Esophagus squamous epithelium (tissue), 5 donors: Measurements from ENCODE around the gene RTN4RL1. TPM values are rescaled to one million over a fixed set of nuclear protein-coding genes. Genes with fewer than 3 reads are reported as not detected.

Experiments
- DNase-seq: peaks from one replicate; lab custom pipeline; 2025; lab: John Stamatoyannopoulos, UW
- H3K27ac ChIP-seq, 4 donors: fragments of 200-600 bp; sonication (generic); one replicate each; pipeline ENCODE4 v1.5.1; 2016 to 2019; ENCODE audit warnings: mild to moderate bottlenecking in 1 of 4
- H3K27me3 ChIP-seq, 4 donors: fragments of 200-600 bp; sonication (generic); 1 replicate in 3 of 4; 2 replicates in 1 of 4; pipeline versions ENCODE4 v1.5.1 to v1.6.0; 2017 to 2021; ENCODE audit warnings: antibody characterized with exemption in 1 of 4
- H3K36me3 ChIP-seq, 3 donors: fragments of 200-600 bp; sonication (generic); one replicate each; pipeline ENCODE4 v1.5.1; 2016 to 2019
- H3K4me1 ChIP-seq, 3 donors: fragments of 200-600 bp; sonication (generic); one replicate each; pipeline ENCODE4 v1.5.1; 2017 to 2019
- H3K4me3 ChIP-seq, 4 donors: fragments of 200-600 bp; sonication (generic); 1 replicate in 3 of 4; 2 replicates in 1 of 4; pipeline ENCODE4 v1.5.1; 2016 to 2019; ENCODE audit warnings: mild to moderate bottlenecking in 2 of 4, moderate library complexity in 1 of 4
- H3K9me3 ChIP-seq, 3 donors: fragments of 200-600 bp; sonication (generic); one replicate each; pipeline ENCODE4 v1.5.1; 2016 to 2019
- CTCF ChIP-seq, 6 experiments: fragments of 450-650 bp in 4 of 6; fragments of 200-600 bp in 2 of 6; sonication (generic) in 2 of 6; IDR thresholded peaks; one replicate each; pipeline ENCODE4 v1.5.1; 2016 to 2019; ENCODE audit warnings: antibody characterized with exemption in 6 of 6, mild to moderate bottlenecking in 4 of 6, moderate library complexity in 4 of 6
- POLR2A ChIP-seq, 4 donors: fragments of 450-650 bp; IDR thresholded peaks; one replicate each; pipeline ENCODE4 v1.6.1; 2017; ENCODE audit warnings: antibody characterized with exemption in 4 of 4, mild to moderate bottlenecking in 4 of 4, moderate library complexity in 3 of 4
- WGBS, 2 donors: methylation state at CpG; one replicate each; pipeline ENCODE4 v1.1.5; 2018; 5-methylcytosine and 5-hydroxymethylcytosine counted together
- intact Hi-C: fragments of 100-400 bp; cut with DNase I; formaldehyde crosslinking; loops from one replicate; pipeline ENCODE4 v1.15.0; 2022
- total RNA-seq, 4 donors: library from RNA; depleted of rRNA; stranded (reverse); fragments of >200 nt; gene quantifications; one replicate each; pipeline ENCODE4 v1.1.0, GENCODE V29; 2016
- donor health status: DM: yes; HTN: yes; CAD: no.

RTN4RL1 gene
- total RNA-seq, 4 donors from 2014 or later: 1.1 to 4.0 (median 2.0) TPM

- intact Hi-C loops: loop anchor here (5.0 kb wide), 1 partner anchor 123 kb away; the partner anchor contains the start of gene RTN4RL1
Observed at GRCh38 chr17:1904273-1905182, 120.6 kb downstream of the RTN4RL1 start.

GRCh38 chr17:1899403-1900000, 125.6 kb downstream of the RTN4RL1 start:
- peak in 2 of 6 experiments; percentile 6 to 13 for TF ChIP-seq CTCF (IDR thresholded peaks at IDR 0.05)
- TF ChIP-seq POLR2A (IDR thresholded peaks at IDR 0.05): no peak
- intact Hi-C loops: no loop called here
- peaks cover 0 to 12% (median 0%) of the 10 kb centered on the region in 4 donors for H3K27me3 ChIP-seq
- H3K36me3 ChIP-seq: peaks cover 11 to 49% (median 15%) of the 10 kb centered on the region in 3 donors
- WGBS, 2 donors: 87 to 92% methylated on average over 8 of the region's 8 CpGs
- no peak overlapping the region for H3K27ac ChIP-seq
- H3K4me1 ChIP-seq: no peaks in the 10 kb centered on the region
- H3K9me3 ChIP-seq: no peaks in the 10 kb centered on the region
- H3K4me3 ChIP-seq: no peak overlapping the region
- DNase-seq: no peak

More at GRCh38 chr17:1904273-1905182, 120.6 kb downstream of the RTN4RL1 start:
- WGBS, 2 donors: 69 to 72% methylated on average over 17 of the region's 17 CpGs
- no peaks in the 10 kb centered on the region for H3K9me3 ChIP-seq
- peaks cover 0 to 61% (median 12%) of the 10 kb centered on the region in 4 donors for H3K27me3 ChIP-seq
- H3K4me3 ChIP-seq: no peak overlapping the region
- TF ChIP-seq CTCF (IDR thresholded peaks at IDR 0.05) (no peak), POLR2A (IDR thresholded peaks at IDR 0.05) (no peak)
- H3K4me1 ChIP-seq: peaks cover 12 to 26% (median 13%) of the 10 kb centered on the region in 3 donors
- no peaks in the 10 kb centered on the region for H3K36me3 ChIP-seq
- no peak for DNase-seq
- no peak overlapping the region for H3K27ac ChIP-seq

GRCh38 chr17:1898872-1899271, 126.3 kb downstream of the RTN4RL1 start:
- DNase-seq: no peak
- Histone ChIP-seq H3K36me3 (peaks cover 11 to 55% (median 15%) of the 10 kb centered on the region in 3 donors), H3K27me3 (peaks cover 0 to 5% (median 0%) of the 10 kb centered on the region in 4 donors), H3K4me1 (no peaks in the 10 kb centered on the region), H3K9me3 (no peaks in the 10 kb centered on the region), H3K27ac (no peak overlapping the region), H3K4me3 (no peak overlapping the region)
- intact Hi-C loops: no loop called here
- TF ChIP-seq POLR2A (IDR thresholded peaks at IDR 0.05) (no peak), CTCF (IDR thresholded peaks at IDR 0.05) (no peak)
- WGBS, 2 donors: 89 to 100% methylated on average over 1 to 12 of the region's 12 CpGs

DNA sequence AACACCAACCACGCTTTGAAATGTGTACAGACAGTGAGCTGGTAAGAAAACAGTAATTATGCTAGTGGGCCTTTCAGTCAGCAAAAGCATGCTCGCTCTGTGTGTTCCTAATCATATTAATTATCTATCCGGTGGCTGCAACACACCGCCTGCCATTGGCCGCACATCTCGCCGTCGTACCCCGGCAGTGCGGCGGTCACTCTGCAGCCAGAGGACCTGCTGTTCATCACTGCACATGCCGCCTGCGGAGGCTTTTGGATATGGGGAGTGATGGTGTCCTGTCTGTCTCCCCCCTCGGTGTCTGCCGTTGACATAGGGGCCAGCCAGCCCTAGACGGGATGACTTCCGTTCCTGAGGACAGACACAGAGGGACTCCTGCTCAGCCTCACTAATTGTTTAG, 126.8 kb downstream of the RTN4RL1 start:
- TF ChIP-seq CTCF (IDR thresholded peaks at IDR 0.05) (no peak), POLR2A (IDR thresholded peaks at IDR 0.05) (no peak)
- peaks cover 0 to under 1% (median 0%) of the 10 kb centered on the region in 4 donors for H3K27me3 ChIP-seq
- 83 to 90% methylated on average over 6 to 7 of the region's 17 CpGs for WGBS, 2 donors
- H3K4me3 ChIP-seq: no peak overlapping the region
- no peaks in the 10 kb centered on the region for H3K9me3 ChIP-seq
- no peaks in the 10 kb centered on the region for H3K4me1 ChIP-seq
- peaks cover 11 to 60% (median 15%) of the 10 kb centered on the region in 3 donors for H3K36me3 ChIP-seq
- H3K27ac ChIP-seq: no peak overlapping the region
- DNase-seq: no peak
- intact Hi-C loops: no loop called here
